Measurements from ENCODE around the gene KY. TPM values are rescaled to one million over a fixed set of nuclear protein-coding genes. Genes with fewer than 3 reads are reported as not detected.

KY gene, protein sequence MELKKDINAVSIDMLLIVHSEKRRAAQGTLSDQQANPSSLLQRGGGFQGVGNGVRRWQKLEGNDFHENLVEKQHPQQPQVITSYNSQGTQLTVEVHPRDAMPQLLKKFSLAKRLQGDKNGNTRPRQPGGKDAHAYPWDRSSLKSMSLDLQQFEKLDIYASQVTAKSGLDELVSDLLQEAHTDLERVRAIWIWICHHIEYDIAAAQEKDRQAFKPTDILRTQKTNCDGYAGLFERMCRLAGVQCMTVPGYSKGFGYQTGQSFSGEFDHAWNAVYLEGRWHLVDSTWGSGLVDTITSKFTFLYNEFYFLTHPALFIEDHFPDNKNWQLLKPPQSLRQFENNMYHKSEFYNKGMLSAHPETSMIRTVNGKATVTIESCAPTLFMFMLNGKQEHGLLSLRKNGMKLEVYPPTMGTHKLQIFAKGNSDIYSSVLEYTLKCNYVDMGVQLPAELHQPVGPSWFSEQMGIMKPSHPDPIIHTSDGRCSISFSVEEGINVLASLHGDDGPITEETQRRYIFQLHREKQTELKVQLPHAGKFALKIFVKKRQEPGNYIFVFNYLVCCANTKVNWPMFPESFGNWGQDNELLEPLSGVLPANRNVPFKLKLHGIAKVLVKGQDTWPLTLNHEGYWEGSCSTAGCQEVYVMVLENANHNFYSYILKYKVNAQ
- total RNA-seq: 12.1 TPM
- long read RNA-seq, partial matches to known transcripts: 2 of 5 reads
- long read RNA-seq, other reads (novel, unspliced or antisense): 2 of 5 reads

GRCh38 chr3:134650431-134651346 is at the start of gene KY:
KY (minus strand) TSS chr3:134651022; CDS start chr3:134650960, 62 bp downstream.
- intact Hi-C loops (cut with micrococcal nuclease): no loop called here
- Histone ChIP-seq H3K4me1 (peaks cover 53% of the 10 kb centered on the region), H3K27me3 (ENCODE audit: low read depth) (peaks cover 20% of the 10 kb centered on the region)

GRCh38 chr3:134699721-134700120 is 48.9 kb upstream of the KY start:
- H3K4me3 ChIP-seq: no peak overlapping the region
- H3K27me3 ChIP-seq (ENCODE audit: low read depth): no peaks in the 10 kb centered on the region
- no peak for TF ChIP-seq CTCF (IDR thresholded peaks at IDR 0.05; ENCODE audit: borderline replicate concordance)
- no peaks in the 10 kb centered on the region for H3K9me3 ChIP-seq (replicated peaks)
- intact Hi-C loops (cut with micrococcal nuclease): no loop called here
- peak overlapping the region; percentile 87 for H3K27ac ChIP-seq (replicated peaks)
- H3K36me3 ChIP-seq: no peaks in the 10 kb centered on the region
- H3K4me1 ChIP-seq: peaks cover 39% of the 10 kb centered on the region
- DNase-seq: no peak

More at GRCh38 chr3:134650431-134651346, at the start of gene KY:
- peak within 1 kb of the TSS; percentile 70 for H3K4me3 ChIP-seq
- no peaks in the 10 kb centered on the region for H3K9me3 ChIP-seq (replicated peaks)
- TF ChIP-seq CTCF (IDR thresholded peaks at IDR 0.05; ENCODE audit: borderline replicate concordance): peak; percentile 44
- H3K36me3 ChIP-seq: peaks cover 4% of the 10 kb centered on the region
- H3K27ac ChIP-seq (replicated peaks): peak within 1 kb of the TSS; percentile 92
- DNase-seq: peak; percentile 59

- peak overlapping the region; percentile 87 for H3K27ac ChIP-seq (replicated peaks)
- H3K27me3 ChIP-seq (ENCODE audit: low read depth): no peaks in the 10 kb centered on the region
- H3K4me3 ChIP-seq: no peak overlapping the region
- DNase-seq: no peak
- H3K4me1 ChIP-seq: peaks cover 44% of the 10 kb centered on the region
- H3K9me3 ChIP-seq (replicated peaks): no peaks in the 10 kb centered on the region
- TF ChIP-seq CTCF (IDR thresholded peaks at IDR 0.05; ENCODE audit: borderline replicate concordance): no peak
- intact Hi-C loops (cut with micrococcal nuclease): no loop called here
- H3K36me3 ChIP-seq: no peaks in the 10 kb centered on the region
These were observed 48.4 kb upstream of the KY start for GRCh38 chr3:134699141-134699711.

GRCh38 chr3:134697830-134698689 is 47.2 kb upstream of the KY start:
- H3K4me1 ChIP-seq: peaks cover 55% of the 10 kb centered on the region
- H3K27me3 ChIP-seq (ENCODE audit: low read depth): no peaks in the 10 kb centered on the region
- intact Hi-C loops (cut with micrococcal nuclease): no loop called here
- no peak for DNase-seq
- H3K4me3 ChIP-seq: no peak overlapping the region
- peak; percentile 21 for TF ChIP-seq CTCF (IDR thresholded peaks at IDR 0.05; ENCODE audit: borderline replicate concordance)
- no peaks in the 10 kb centered on the region for H3K9me3 ChIP-seq (replicated peaks)
- H3K36me3 ChIP-seq: no peaks in the 10 kb centered on the region
- peak overlapping the region; percentile 87 for H3K27ac ChIP-seq (replicated peaks)

Data from left ventricle myocardium inferior (tissue), 1 donor.